HEK293 (cell line): ENCODE measurements around the gene BCL2L1.

Experiments
- CTCF ChIA-PET: fragments of 350-600 bp; formaldehyde crosslinking; extraction: SDS; loops from one replicate; lab custom pipeline; 2021; ENCODE audit warnings: antibody characterized with exemption; lab: Yijun Ruan, JAX
- POLR2A ChIA-PET: fragments of 300-600 bp; formaldehyde crosslinking; extraction: SDS; loops from one replicate; lab custom pipeline; 2020; ENCODE audit warnings: antibody characterized with exemption, inconsistent platforms; lab: Yijun Ruan, JAX
- H3K27ac ChIP-seq: fragments of 200-500 bp; sonication (Bioruptor generic); 2 replicates; pipeline ENCODE4 v1.5.1; 2014; ENCODE audit warnings: low read depth, low read length, control low read depth, inconsistent platforms; ENCODE audit errors: extremely low read depth
- H3K36me3 ChIP-seq, 2 experiments: fragments of 200-500 bp in 1 of 2; sonication (Bioruptor generic) in 1 of 2; 1 replicate in 1 of 2; 2 replicates in 1 of 2; pipeline ENCODE4 v1.5.1; 2014 to 2017; ENCODE audit warnings: inconsistent platforms in 2 of 2, low read length in 2 of 2; ENCODE audit not compliant: control insufficient read depth in 2 of 2, insufficient read depth in 1 of 2
- H3K4me1 ChIP-seq: fragments of 200-500 bp; sonication (Bioruptor generic); 2 replicates; pipeline ENCODE4 v1.5.1; 2014; ENCODE audit warnings: mild to moderate bottlenecking, low read length, inconsistent platforms; ENCODE audit not compliant: control insufficient read depth, insufficient read depth
- H3K4me3 ChIP-seq: 2 replicates; pipeline ENCODE4 v1.5.1; 2011; ENCODE audit warnings: low read depth, mild to moderate bottlenecking, control low read depth, low read length, moderate library complexity
- H3K9me3 ChIP-seq: fragments of 200-500 bp; sonication (Bioruptor generic); 2 replicates; pipeline ENCODE4 v1.5.1; 2014; ENCODE audit warnings: low read depth, low read length, inconsistent platforms; ENCODE audit not compliant: control insufficient read depth, insufficient read depth
- BCL6B ChIP-seq: fragments of 450-650 bp; formaldehyde crosslinking; IDR thresholded peaks from 2 replicates; pipeline ENCODE4 v1.5.1; 2017; ENCODE audit warnings: missing biosample characterization, missing genetic modification characterization
- EGR2 ChIP-seq: fragments of 450-650 bp; formaldehyde crosslinking; IDR thresholded peaks from 2 replicates; pipeline ENCODE4 v1.5.1; 2016; ENCODE audit warnings: low read depth, missing biosample characterization, missing genetic modification characterization
- KLF1 ChIP-seq: fragments of 450-650 bp; formaldehyde crosslinking; IDR thresholded peaks from 2 replicates; pipeline ENCODE4 v1.5.1; 2016; ENCODE audit warnings: missing biosample characterization, missing genetic modification characterization
- KLF8 ChIP-seq: fragments of 450-650 bp; formaldehyde crosslinking; IDR thresholded peaks from 2 replicates; pipeline ENCODE4 v1.5.1; 2016; ENCODE audit warnings: missing biosample characterization, missing genetic modification characterization
- OVOL3 ChIP-seq: fragments of 450-650 bp; formaldehyde crosslinking; IDR thresholded peaks from 2 replicates; pipeline ENCODE4 v1.5.1; 2016; ENCODE audit warnings: missing biosample characterization, missing genetic modification characterization
- TSHZ1 ChIP-seq: fragments of 450-650 bp; formaldehyde crosslinking; IDR thresholded peaks from 2 replicates; pipeline ENCODE4 v1.5.1; 2016; ENCODE audit warnings: missing biosample characterization, missing genetic modification characterization, borderline replicate concordance
- ZBTB17 ChIP-seq: fragments of 450-650 bp; formaldehyde crosslinking; IDR thresholded peaks from 2 replicates; pipeline ENCODE4 v1.5.1; 2016; ENCODE audit warnings: missing biosample characterization, missing genetic modification characterization
- ZBTB49 ChIP-seq: fragments of 450-650 bp; formaldehyde crosslinking; IDR thresholded peaks from 2 replicates; pipeline ENCODE4 v1.5.1; 2016; ENCODE audit warnings: missing biosample characterization, missing genetic modification characterization, low read depth
- ZBTB7A ChIP-seq: fragments of 450-650 bp; formaldehyde crosslinking; IDR thresholded peaks from 2 replicates; pipeline ENCODE4 v1.5.1; 2016; ENCODE audit warnings: low read depth, missing biosample characterization, missing genetic modification characterization
- ZEB2 ChIP-seq: fragments of 450-650 bp; formaldehyde crosslinking; IDR thresholded peaks from 2 replicates; pipeline ENCODE4 v1.5.1; 2016; ENCODE audit warnings: missing biosample characterization, missing genetic modification characterization
- ZNF112 ChIP-seq: fragments of 450-650 bp; formaldehyde crosslinking; IDR thresholded peaks from 2 replicates; pipeline ENCODE4 v1.5.0; 2017; ENCODE audit warnings: missing biosample characterization, missing genetic modification characterization
- ZNF155 ChIP-seq: fragments of 450-650 bp; formaldehyde crosslinking; IDR thresholded peaks from 2 replicates; pipeline ENCODE4 v1.5.1; 2016; ENCODE audit warnings: missing biosample characterization, missing genetic modification characterization
- ZNF362 ChIP-seq: fragments of 450-650 bp; formaldehyde crosslinking; IDR thresholded peaks from 2 replicates; pipeline ENCODE4 v1.5.1; 2016; ENCODE audit warnings: missing biosample characterization, missing genetic modification characterization
- ZNF580 ChIP-seq: fragments of 450-650 bp; formaldehyde crosslinking; IDR thresholded peaks from 2 replicates; pipeline ENCODE4 v1.5.1; 2016; ENCODE audit warnings: missing biosample characterization, missing genetic modification characterization
- ZNF785 ChIP-seq: fragments of 450-650 bp; formaldehyde crosslinking; IDR thresholded peaks from 2 replicates; pipeline ENCODE4 v1.5.1; 2016; ENCODE audit warnings: missing biosample characterization, missing genetic modification characterization
- ZNF792 ChIP-seq: fragments of 450-650 bp; formaldehyde crosslinking; IDR thresholded peaks from 2 replicates; pipeline ENCODE4 v1.5.1; 2016; ENCODE audit warnings: missing biosample characterization, missing genetic modification characterization
- ZSCAN30 ChIP-seq: fragments of 450-650 bp; IDR thresholded peaks from 2 replicates; pipeline ENCODE4 v1.5.1; 2018; ENCODE audit warnings: missing biosample characterization, mild to moderate bottlenecking, missing genetic modification characterization, moderate library complexity
- ZXDB ChIP-seq: fragments of 450-650 bp; formaldehyde crosslinking; IDR thresholded peaks from 2 replicates; pipeline ENCODE4 v1.5.1; 2016; ENCODE audit warnings: missing biosample characterization, missing genetic modification characterization

BCL2L1 gene

GRCh38 chr20:31675828-31676608 is 46.6 kb downstream of the BCL2L1 start:
- POLR2A ChIA-PET, result interaction anchor here (1.6 kb wide), 1 partner anchor 47 kb away, joined by 3 read pairs; the partner anchor contains the start of gene BCL2L1
- H3K27ac ChIP-seq, result peak overlapping the region; percentile 0; the same call in 1 of the 2 replicates
- H3K4me1 ChIP-seq, result peaks cover 8% of the 10 kb centered on the region
- H3K4me3 ChIP-seq, result no peak overlapping the region
- no peaks in the 10 kb centered on the region for H3K9me3 ChIP-seq
- TF ChIP-seq KLF8 (tag by site-specific recombination) (no peak), BCL6B (tag by site-specific recombination) (no peak), EGR2 (tag by site-specific recombination) (0 out of 2 replicates have a peak, but pooled peaks have one; percentile 25), ZNF580 (tag by site-specific recombination) (no peak), OVOL3 (tag by site-specific recombination) (no peak), ZNF155 (tag by site-specific recombination) (no peak), ZNF792 (tag by site-specific recombination) (no peak), ZBTB49 (tag by site-specific recombination) (no peak), TSHZ1 (tag by site-specific recombination) (no peak)
- CTCF ChIA-PET, result interaction anchor here (1.0 to 4.2 kb wide), 4 partner anchors 10 to 64 kb away, joined by 3 to 38 read pairs (median 11); partner anchors contain the start of gene BCL2L1
- no peaks in the 10 kb centered on the region for H3K36me3 ChIP-seq

- Histone ChIP-seq H3K4me3 (no peak overlapping the region), H3K27ac (peak overlapping the region; percentile 0; the same call in 1 of the 2 replicates), H3K9me3 (no peaks in the 10 kb centered on the region), H3K36me3 (no peaks in the 10 kb centered on the region), H3K4me1 (peaks cover 14% of the 10 kb centered on the region)
- CTCF ChIA-PET, result interaction anchor here (1.0 to 4.2 kb wide), 6 partner anchors 10 to 62 kb away, joined by 4 to 38 read pairs (median 10); partner anchors contain the start of gene BCL2L1
- POLR2A ChIA-PET, result interaction anchor here (0.8 to 1.6 kb wide), 3 partner anchors 47 to 63 kb away, joined by 3 to 6 read pairs (median 4); partner anchors contain the start of genes BCL2L1 and TPX2
- TF ChIP-seq ZBTB17 (tag by site-specific recombination) (0 out of 2 replicates have a peak, but pooled peaks have one; percentile 10), KLF1 (tag by site-specific recombination) (0 out of 2 replicates have a peak, but pooled peaks have one; percentile 25), ZXDB (tag by site-specific recombination) (peak; percentile 35), ZNF112 (tag by site-specific recombination) (no peak), ZSCAN30 (tag by site-specific recombination) (0 out of 2 replicates have a peak, but pooled peaks have one; percentile 26), ZBTB7A (tag by site-specific recombination) (no peak), TSHZ1 (tag by site-specific recombination) (no peak), ZEB2 (peak; percentile 38; the same call in 1 of the 2 replicates), ZNF362 (tag by site-specific recombination) (no peak), ZNF785 (no peak)
These were observed 47.5 kb downstream of the BCL2L1 start for GRCh38 chr20:31674895-31675827.
